Muscle layer of colon (tissue), 2 donors: ENCODE data around the gene ZNF429.
"Not testable (repeated sequence)": the region's sequence is repeated elsewhere in the genome, so short reads cannot be mapped to it uniquely, and the experiment has no call there.

ENCODE experiments used
- H3K27ac ChIP-seq: one replicate; pipeline ENCODE4 v1.7.0; 2013; ENCODE audit warnings: low read depth, mild to moderate bottlenecking, low read length, moderate library complexity
- H3K27me3 ChIP-seq, 2 donors: one replicate each; pipeline ENCODE4 v1.7.0; 2013; ENCODE audit warnings: low read length in 2 of 2, mild to moderate bottlenecking in 2 of 2; ENCODE audit not compliant: insufficient read depth in 2 of 2, control insufficient read depth in 1 of 2
- H3K36me3 ChIP-seq: one replicate; pipeline ENCODE4 v1.7.0; 2013; ENCODE audit warnings: mild to moderate bottlenecking, low read length; ENCODE audit not compliant: insufficient read depth
- H3K4me1 ChIP-seq: one replicate; pipeline ENCODE4 v1.7.0; 2013; ENCODE audit warnings: mild to moderate bottlenecking, low read length; ENCODE audit not compliant: insufficient read depth
- H3K4me3 ChIP-seq, 2 donors: one replicate each; pipeline ENCODE4 v1.7.0; 2013; ENCODE audit warnings: low read length in 2 of 2, low read depth in 1 of 2, mild to moderate bottlenecking in 1 of 2, moderate library complexity in 1 of 2
- H3K9ac ChIP-seq: one replicate; pipeline ENCODE4 v1.7.0; 2013; ENCODE audit warnings: low read length
- H3K9me3 ChIP-seq: one replicate; pipeline ENCODE4 v1.7.0; 2013; ENCODE audit warnings: mild to moderate bottlenecking, low read length
- donor health status: abdominal sarcoma.
- donor health status: Adenocarcinoma of cecum.

Gene ZNF429

GRCh38 chr19:21505459-21506451, at the start of gene ZNF429:
ZNF429 (plus strand) TSS chr19:21505602; CDS start chr19:21505772, 170 bp downstream.
- H3K27me3 ChIP-seq: no peaks in the 10 kb centered on the region
- peak within 1 kb of the TSS; percentile 46 for H3K9ac ChIP-seq
- peak within 1 kb of the TSS; percentile 93 for H3K27ac ChIP-seq
- H3K4me1 ChIP-seq: peaks cover 9% of the 10 kb centered on the region
- peak within 1 kb of the TSS; percentile 81 to 92 for H3K4me3 ChIP-seq
- H3K36me3 ChIP-seq: no peaks in the 10 kb centered on the region
- H3K9me3 ChIP-seq: no peaks in the 10 kb centered on the region

DNA sequence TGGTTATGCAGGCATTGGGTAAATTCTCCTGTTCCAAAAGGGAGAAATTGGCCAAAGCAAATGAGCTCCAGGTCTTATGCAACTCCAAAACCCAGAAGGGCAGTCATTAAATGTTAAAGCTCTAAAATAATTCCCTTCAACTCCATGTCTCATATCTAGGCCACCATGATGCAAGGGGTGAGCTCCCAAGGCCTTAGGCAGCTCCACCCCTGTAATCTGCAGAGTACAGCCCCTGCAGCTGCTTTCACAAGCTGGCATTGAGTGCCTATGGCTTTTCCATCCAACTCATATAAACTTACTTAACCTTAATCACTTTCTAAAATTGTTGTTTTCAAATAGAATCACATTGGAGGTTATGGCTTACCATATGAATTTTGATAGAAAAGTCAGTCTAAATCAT, 44.7 kb upstream of the ZNF429 start:
- H3K9ac ChIP-seq: no peak overlapping the region
- no peaks in the 10 kb centered on the region for H3K4me1 ChIP-seq
- peaks cover 0 to 6% of the 10 kb centered on the region in 2 donors for H3K27me3 ChIP-seq
- H3K36me3 ChIP-seq: no peaks in the 10 kb centered on the region
- no peak overlapping the region for H3K4me3 ChIP-seq
- no peak overlapping the region for H3K27ac ChIP-seq
- no peaks in the 10 kb centered on the region for H3K9me3 ChIP-seq

DNA sequence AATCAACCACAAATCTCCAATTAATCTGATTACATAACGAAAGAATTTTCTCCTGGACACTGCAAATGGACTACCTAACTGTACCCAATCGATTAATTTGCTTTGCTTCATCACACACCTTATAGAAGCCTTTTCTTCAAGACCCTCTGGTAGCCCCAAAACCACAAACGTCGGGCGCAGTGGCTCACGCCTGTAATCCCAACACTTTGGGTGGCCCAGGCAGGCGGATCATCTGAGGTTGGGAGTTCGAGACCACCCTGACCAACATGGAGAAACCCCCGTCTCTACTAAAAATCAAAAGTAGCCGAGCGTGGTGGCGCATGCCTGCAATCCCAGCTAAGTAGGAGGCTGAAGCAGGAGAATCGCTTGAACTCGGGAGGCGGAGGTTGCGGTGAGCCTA, 42.9 kb upstream of the ZNF429 start:
- Histone ChIP-seq H3K9me3 (no peaks in the 10 kb centered on the region), H3K9ac (no peak overlapping the region), H3K27me3 (peaks cover 0 to 6% of the 10 kb centered on the region in 2 donors), H3K4me3 (no peak overlapping the region), H3K36me3 (no peaks in the 10 kb centered on the region), H3K27ac (no peak overlapping the region), H3K4me1 (no peaks in the 10 kb centered on the region)

GRCh38 chr19:21463449-21464105, 41.8 kb upstream of the ZNF429 start:
- Histone ChIP-seq H3K27me3 (peaks cover 0 to 6% of the 10 kb centered on the region in 2 donors), H3K9ac (no peak overlapping the region), H3K4me3 (no peak overlapping the region), H3K36me3 (no peaks in the 10 kb centered on the region), H3K4me1 (no peaks in the 10 kb centered on the region), H3K27ac (no peak overlapping the region), H3K9me3 (no peaks in the 10 kb centered on the region)

- Histone ChIP-seq H3K36me3 (no peaks in the 10 kb centered on the region), H3K9me3 (no peaks in the 10 kb centered on the region), H3K27me3 (peaks cover 0 to 6% of the 10 kb centered on the region in 2 donors), H3K9ac (no peak overlapping the region), H3K27ac (no peak overlapping the region), H3K4me1 (no peaks in the 10 kb centered on the region), H3K4me3 (no peak overlapping the region)
Measured at GRCh38 chr19:21466627-21467026, 38.8 kb upstream of the ZNF429 start.

DNA sequence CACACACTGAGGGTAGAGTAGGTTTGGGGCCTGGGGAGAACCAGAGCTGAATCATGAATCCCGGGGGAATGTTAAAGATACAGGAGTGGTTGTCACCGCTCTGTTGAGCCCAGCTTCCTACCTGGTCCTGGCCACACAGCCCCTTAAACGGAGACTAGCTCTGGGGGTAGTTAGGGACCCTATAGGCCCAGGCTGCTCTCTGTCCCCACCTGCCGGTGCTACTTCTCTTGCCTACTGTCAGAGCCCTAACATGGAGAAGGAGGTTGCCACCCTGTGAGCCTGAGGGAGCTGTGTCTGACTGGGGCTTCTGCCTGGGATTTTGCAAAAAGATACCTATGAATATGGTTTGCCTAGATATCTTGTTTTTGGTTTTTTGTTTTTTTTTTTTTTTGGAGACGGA, 36.6 kb upstream of the ZNF429 start:
- Histone ChIP-seq H3K27me3 (no peaks in the 10 kb centered on the region), H3K36me3 (no peaks in the 10 kb centered on the region), H3K4me3 (no peak overlapping the region), H3K4me1 (no peaks in the 10 kb centered on the region), H3K27ac (no peak overlapping the region), H3K9me3 (no peaks in the 10 kb centered on the region), H3K9ac (no peak overlapping the region)

GRCh38 chr19:21472507-21472906, 32.9 kb upstream of the ZNF429 start:
- no peak overlapping the region for H3K27ac ChIP-seq
- no peaks in the 10 kb centered on the region for H3K9me3 ChIP-seq
- H3K9ac ChIP-seq: no peak overlapping the region
- no peak overlapping the region for H3K4me3 ChIP-seq
- no peaks in the 10 kb centered on the region for H3K36me3 ChIP-seq
- H3K27me3 ChIP-seq: no peaks in the 10 kb centered on the region
- no peaks in the 10 kb centered on the region for H3K4me1 ChIP-seq

- Histone ChIP-seq H3K4me3 (peak overlapping the region; percentile 66 to 77), H3K4me1 (no peaks in the 10 kb centered on the region), H3K9ac (no peak overlapping the region), H3K27me3 (no peaks in the 10 kb centered on the region), H3K9me3 (no peaks in the 10 kb centered on the region), H3K27ac (no peak overlapping the region), H3K36me3 (no peaks in the 10 kb centered on the region)
Measured at GRCh38 chr19:21474671-21475181, 30.7 kb upstream of the ZNF429 start.

- H3K27ac ChIP-seq, H3K4me3 ChIP-seq, H3K27me3 ChIP-seq, H3K4me1 ChIP-seq, H3K36me3 ChIP-seq, H3K9me3 ChIP-seq, H3K9ac ChIP-seq: not testable (repeated sequence)
Measured at GRCh38 chr19:21482361-21482760, 23.0 kb upstream of the ZNF429 start.

DNA sequence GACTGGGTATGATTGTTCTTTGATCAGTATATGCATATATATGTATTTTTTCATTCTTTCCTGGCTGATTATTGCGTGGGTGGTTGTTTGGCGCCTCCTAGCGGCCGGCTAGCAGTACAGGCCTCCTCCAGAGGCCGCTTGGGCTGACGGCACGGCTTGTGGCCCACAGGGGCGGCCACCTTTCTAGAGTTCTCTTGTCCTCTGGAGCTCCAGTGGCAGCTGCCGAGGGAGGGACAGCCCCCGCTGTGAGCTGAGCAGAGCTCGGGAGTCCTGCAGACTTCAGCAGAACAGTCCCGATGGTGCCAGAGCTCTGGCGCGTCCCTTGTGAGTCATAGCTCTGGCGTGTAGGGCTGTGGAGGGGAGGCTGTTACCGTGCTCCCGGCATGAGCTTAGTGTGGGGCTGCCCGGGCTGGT, 22.5 kb upstream of the ZNF429 start:
- Histone ChIP-seq H3K9me3 (no peaks in the 10 kb centered on the region), H3K4me3 (peak overlapping the region in 1 of 2 donors; percentile 27), H3K9ac (no peak overlapping the region), H3K27ac (no peak overlapping the region), H3K27me3 (no peaks in the 10 kb centered on the region), H3K4me1 (no peaks in the 10 kb centered on the region), H3K36me3 (no peaks in the 10 kb centered on the region)

DNA sequence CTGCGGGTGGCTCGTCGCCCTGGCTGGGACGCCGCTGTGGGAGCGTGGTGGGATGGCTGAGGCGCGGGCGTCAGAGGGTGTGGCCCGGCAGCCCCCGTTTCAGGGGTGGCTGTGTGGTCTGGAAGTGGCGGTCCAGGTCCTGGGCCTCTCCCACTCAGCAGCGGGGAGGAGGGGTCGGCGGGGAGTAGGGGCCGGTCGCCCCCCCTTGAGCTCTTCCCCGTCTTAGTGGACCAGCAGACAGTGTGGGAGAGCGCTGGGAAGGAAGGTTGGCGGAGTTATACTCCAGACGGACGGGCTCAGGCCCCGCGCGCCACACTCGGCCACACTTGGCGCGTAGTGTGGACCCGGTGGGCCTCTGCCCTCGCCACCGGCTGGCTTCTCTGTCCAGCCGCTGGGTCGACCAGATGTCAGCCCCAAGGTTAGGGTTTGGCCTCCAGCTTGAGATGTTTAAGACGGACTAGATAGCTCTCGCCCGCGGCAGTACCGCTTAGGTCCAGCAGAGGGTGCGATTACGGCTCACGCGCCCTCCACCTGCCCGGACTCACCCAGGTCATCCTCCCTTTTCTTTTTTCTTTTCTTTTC, 21.7 kb upstream of the ZNF429 start:
- Histone ChIP-seq H3K27me3 (no peaks in the 10 kb centered on the region), H3K4me3 (no peak overlapping the region), H3K27ac (no peak overlapping the region)

More for the DNA sequence above, 21.7 kb upstream of the ZNF429 start:
- H3K9ac ChIP-seq: no peak overlapping the region
- H3K9me3 ChIP-seq: no peaks in the 10 kb centered on the region
- H3K36me3 ChIP-seq: no peaks in the 10 kb centered on the region
- H3K4me1 ChIP-seq: no peaks in the 10 kb centered on the region
